Peyer's patch (tissue), 4 donors: ENCODE results near the gene NAB1.

Experiments used
- CTCF ChIP-seq, 6 experiments: fragments of 450-650 bp in 4 of 6; fragments of 200-600 bp in 2 of 6; sonication (generic) in 1 of 6; IDR thresholded peaks; one replicate each; pipeline ENCODE4 v1.5.1; 2017 to 2019; ENCODE audit warnings: antibody characterized with exemption in 6 of 6, mild to moderate bottlenecking in 3 of 6, moderate library complexity in 1 of 6
- POLR2A ChIP-seq, 2 donors: fragments of 450-650 bp; IDR thresholded peaks; one replicate each; pipeline ENCODE4 v1.5.1; 2017; ENCODE audit warnings: antibody characterized with exemption in 2 of 2, mild to moderate bottlenecking in 2 of 2, moderate library complexity in 2 of 2

DNA sequence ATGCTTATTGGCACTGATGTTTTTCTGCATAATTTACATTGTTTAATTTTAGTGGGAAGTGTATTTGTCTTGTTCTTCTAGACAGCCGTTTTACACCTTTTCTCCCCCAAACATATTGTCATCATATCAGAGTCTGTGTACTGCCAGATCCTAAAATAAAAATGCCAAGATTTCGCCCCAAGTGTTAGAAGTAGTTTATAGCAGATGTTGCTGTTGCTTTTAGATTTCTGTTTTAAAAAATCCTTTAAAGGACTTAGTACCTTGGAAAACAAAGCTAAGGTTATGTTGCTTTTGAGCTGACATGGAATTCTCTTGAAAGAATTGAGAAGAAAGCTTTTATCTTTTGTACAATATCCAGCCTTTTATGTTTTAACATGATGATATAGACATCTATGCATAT is 36.0 kb downstream of the NAB1 start:
- TF ChIP-seq POLR2A (IDR thresholded peaks at IDR 0.05) = no peak
- TF ChIP-seq CTCF (IDR thresholded peaks at IDR 0.05) = no peak
